Endodermal cell (in vitro differentiated cells): ENCODE results near the gene PSEN1. TPM values are rescaled to one million over a fixed set of nuclear protein-coding genes. Genes with fewer than 3 reads are reported as not detected.

Experiments
- DNase-seq: peaks from one replicate; pipeline ENCODE4 v3.0.0-alpha.2; 2017
- H3K27ac ChIP-seq: 2 replicates; pipeline ENCODE4 v1.5.1; 2013; ENCODE audit warnings: mild to moderate bottlenecking, low read depth, low read length, moderate library complexity
- H3K27me3 ChIP-seq: 2 replicates; pipeline ENCODE4 v1.6.1; 2013; ENCODE audit warnings: mild to moderate bottlenecking, low read length, moderate library complexity; ENCODE audit not compliant: insufficient read depth, control insufficient read depth, poor library complexity, severe bottlenecking
- H3K36me3 ChIP-seq: 2 replicates; pipeline ENCODE4 v1.7.0; 2013; ENCODE audit warnings: mild to moderate bottlenecking, low read length, moderate library complexity; ENCODE audit not compliant: control insufficient read depth, insufficient read depth
- H3K4me1 ChIP-seq: one replicate; pipeline ENCODE4 v1.7.0; 2013; ENCODE audit warnings: low read length; ENCODE audit not compliant: control insufficient read depth, insufficient read depth
- H3K4me3 ChIP-seq: 2 replicates; pipeline ENCODE4 v1.5.1; 2013; ENCODE audit warnings: mild to moderate bottlenecking, low read length, moderate library complexity
- H3K9ac ChIP-seq: 2 replicates; pipeline ENCODE4 v1.6.1; 2013; ENCODE audit warnings: mild to moderate bottlenecking, low read length, moderate library complexity; ENCODE audit not compliant: poor library complexity, severe bottlenecking; ENCODE audit errors: extremely low read depth
- H3K9me3 ChIP-seq: 2 replicates; pipeline ENCODE4 v1.6.1; 2013; ENCODE audit warnings: mild to moderate bottlenecking, low read length, moderate library complexity; ENCODE audit not compliant: control insufficient read depth
- H3K27ac Mint-ChIP-seq: 2 replicates; pipeline ENCODE4 v1.8.0; 2020; ENCODE audit warnings: mixed read lengths
- H3K27me3 Mint-ChIP-seq: 2 replicates; pipeline ENCODE4 v1.8.0; 2021; ENCODE audit warnings: mild to moderate bottlenecking, mixed read lengths; ENCODE audit not compliant: insufficient read depth
- H3K36me3 Mint-ChIP-seq: 2 replicates; pipeline ENCODE4 v1.8.0; 2020; ENCODE audit warnings: low read depth, mixed read lengths
- H3K4me1 Mint-ChIP-seq: 2 replicates; pipeline ENCODE4 v1.8.0; 2020; ENCODE audit warnings: mixed read lengths
- H3K4me3 Mint-ChIP-seq: 2 replicates; pipeline ENCODE4 v1.8.0; 2020; ENCODE audit warnings: mild to moderate bottlenecking, moderate library complexity, mixed read lengths
- H3K9me3 Mint-ChIP-seq: 2 replicates; pipeline ENCODE4 v1.8.0; 2020; ENCODE audit warnings: mild to moderate bottlenecking, mixed read lengths
- WGBS, 2 experiments: methylation state at CpG; one replicate each; pipeline versions ENCODE4 v1.1.5 to v1.1.7; 2013; ENCODE audit warnings: missing lambda C conversion rate in 2 of 2, mixed read lengths in 1 of 2; ENCODE audit not compliant: insufficient coverage in 1 of 2, insufficient read length in 1 of 2; 5-methylcytosine and 5-hydroxymethylcytosine counted together
- total RNA-seq, 2 donors: library from RNA; stranded (reverse); fragmentation: NEBNext Ultra II Directional in 1 of 2; extraction: Animal tissue kit (Norgen Biotek cat#: 25700) in 1 of 2; gene quantifications; 2 replicates in 1 of 2; 3 replicates in 1 of 2; pipeline ENCODE4 v1.2.1, GENCODE V29; 2021
- TF ChIP-seq, protein P1 (sequence below): fragments of 200-600 bp; sonication (generic); conservative IDR thresholded peaks from 2 replicates; pipeline ENCODE4 v1.5.0; 2021; ENCODE audit warnings: antibody characterized with exemption, mild to moderate bottlenecking

Gene PSEN1
- total RNA-seq, 2 donors from 2014 or later, result 45.7 to 49.9 TPM

DNA sequence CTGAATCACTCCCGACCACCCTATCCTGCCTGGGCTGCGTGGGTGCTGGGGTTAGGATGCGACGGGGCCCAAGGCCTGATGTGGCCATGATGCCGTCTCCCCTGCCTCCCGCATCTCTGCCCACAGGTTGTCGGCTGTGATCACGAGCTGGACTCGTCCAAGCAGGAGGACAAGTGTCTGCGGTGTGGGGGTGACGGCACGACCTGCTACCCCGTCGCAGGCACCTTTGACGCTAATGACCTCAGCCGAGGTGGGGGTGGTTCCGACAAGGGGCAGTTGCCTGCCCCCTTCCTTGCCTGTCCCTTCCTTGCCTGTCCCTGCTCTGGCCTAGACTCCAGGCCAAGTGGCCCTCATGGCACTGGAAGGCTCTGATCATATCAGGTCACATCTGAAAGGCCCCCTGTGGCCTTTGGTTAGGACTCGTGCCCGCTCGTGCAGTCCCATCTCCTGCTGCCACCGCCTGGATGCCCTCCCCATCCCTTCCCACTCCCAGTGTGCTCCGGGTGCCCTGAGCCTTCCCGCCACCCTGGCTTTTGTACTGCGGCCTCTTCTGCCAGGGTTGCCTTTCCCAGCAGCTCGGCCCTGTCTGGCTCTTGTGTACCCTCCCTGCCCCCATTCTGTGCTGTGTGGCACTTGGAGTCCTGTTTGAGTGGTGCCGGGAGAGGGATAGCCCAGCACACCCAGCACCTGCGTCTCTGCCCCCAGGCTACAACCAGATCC lies 114.6 kb downstream of the PSEN1 start:
- Mint-ChIP-seq H3K4me3 (no peak overlapping the region), H3K27ac (no peak overlapping the region), H3K9me3 (no peaks in the 10 kb centered on the region), H3K4me1 (no peaks in the 10 kb centered on the region), H3K36me3 (peaks cover 4% of the 10 kb centered on the region), H3K27me3 (peaks cover 10% of the 10 kb centered on the region)
- no peaks in the 10 kb centered on the region for H3K9me3 ChIP-seq
- no peaks in the 10 kb centered on the region for H3K36me3 ChIP-seq
- TF ChIP-seq, protein P1, sequence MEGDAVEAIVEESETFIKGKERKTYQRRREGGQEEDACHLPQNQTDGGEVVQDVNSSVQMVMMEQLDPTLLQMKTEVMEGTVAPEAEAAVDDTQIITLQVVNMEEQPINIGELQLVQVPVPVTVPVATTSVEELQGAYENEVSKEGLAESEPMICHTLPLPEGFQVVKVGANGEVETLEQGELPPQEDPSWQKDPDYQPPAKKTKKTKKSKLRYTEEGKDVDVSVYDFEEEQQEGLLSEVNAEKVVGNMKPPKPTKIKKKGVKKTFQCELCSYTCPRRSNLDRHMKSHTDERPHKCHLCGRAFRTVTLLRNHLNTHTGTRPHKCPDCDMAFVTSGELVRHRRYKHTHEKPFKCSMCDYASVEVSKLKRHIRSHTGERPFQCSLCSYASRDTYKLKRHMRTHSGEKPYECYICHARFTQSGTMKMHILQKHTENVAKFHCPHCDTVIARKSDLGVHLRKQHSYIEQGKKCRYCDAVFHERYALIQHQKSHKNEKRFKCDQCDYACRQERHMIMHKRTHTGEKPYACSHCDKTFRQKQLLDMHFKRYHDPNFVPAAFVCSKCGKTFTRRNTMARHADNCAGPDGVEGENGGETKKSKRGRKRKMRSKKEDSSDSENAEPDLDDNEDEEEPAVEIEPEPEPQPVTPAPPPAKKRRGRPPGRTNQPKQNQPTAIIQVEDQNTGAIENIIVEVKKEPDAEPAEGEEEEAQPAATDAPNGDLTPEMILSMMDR, result no peak
- DNase-seq, result peak; percentile 36
- no peak overlapping the region for H3K9ac ChIP-seq
- no peaks in the 10 kb centered on the region for H3K27me3 ChIP-seq
- no peaks in the 10 kb centered on the region for H3K4me1 ChIP-seq
- H3K27ac ChIP-seq, result no peak overlapping the region
- no peak overlapping the region for H3K4me3 ChIP-seq
- 93 to 94% methylated on average over 17 to 27 of the region's 27 CpGs for WGBS, 2 experiments

DNA sequence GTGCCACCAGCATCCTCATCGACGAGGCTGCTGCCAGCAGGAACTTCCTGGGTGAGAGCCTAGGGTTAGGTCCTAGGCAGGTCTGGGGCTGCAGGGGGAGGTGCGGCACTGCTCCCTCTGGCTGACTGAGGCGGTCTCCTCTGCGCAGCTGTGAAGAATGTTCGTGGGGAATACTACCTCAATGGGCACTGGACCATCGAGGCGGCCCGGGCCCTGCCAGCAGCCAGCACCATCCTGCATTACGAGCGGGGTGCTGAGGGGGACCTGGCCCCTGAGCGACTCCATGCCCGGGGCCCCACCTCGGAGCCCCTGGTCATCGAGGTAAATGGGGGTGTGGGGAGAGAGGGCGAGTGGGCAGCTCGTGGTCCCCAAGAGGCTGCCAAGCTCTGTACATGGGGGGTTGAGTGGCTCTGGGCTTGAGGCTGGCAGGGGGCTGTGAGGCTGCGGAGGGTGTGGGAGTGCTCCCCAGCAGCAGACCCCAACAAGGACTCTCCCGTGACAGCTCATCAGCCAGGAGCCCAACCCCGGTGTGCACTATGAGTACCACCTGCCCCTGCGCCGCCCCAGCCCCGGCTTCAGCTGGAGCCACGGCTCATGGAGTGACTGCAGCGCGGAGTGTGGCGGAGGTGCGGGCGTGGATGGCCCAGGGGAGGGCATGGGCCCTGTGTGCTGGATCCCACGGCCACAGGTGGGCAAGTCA lies 115.4 kb downstream of the PSEN1 start:
- Histone ChIP-seq H3K4me1 (no peaks in the 10 kb centered on the region), H3K27me3 (no peaks in the 10 kb centered on the region), H3K9me3 (no peaks in the 10 kb centered on the region), H3K36me3 (no peaks in the 10 kb centered on the region), H3K4me3 (no peak overlapping the region), H3K9ac (no peak overlapping the region), H3K27ac (no peak overlapping the region)
- WGBS, 2 experiments, result 85 to 92% methylated on average over 4 to 30 of the region's 30 CpGs
- Mint-ChIP-seq H3K27ac (no peak overlapping the region), H3K36me3 (peaks cover 4% of the 10 kb centered on the region), H3K9me3 (no peaks in the 10 kb centered on the region), H3K27me3 (peaks cover 7% of the 10 kb centered on the region), H3K4me3 (no peak overlapping the region), H3K4me1 (no peaks in the 10 kb centered on the region)
- DNase-seq, result no peak
- TF ChIP-seq, protein P1, result no peak

DNA sequence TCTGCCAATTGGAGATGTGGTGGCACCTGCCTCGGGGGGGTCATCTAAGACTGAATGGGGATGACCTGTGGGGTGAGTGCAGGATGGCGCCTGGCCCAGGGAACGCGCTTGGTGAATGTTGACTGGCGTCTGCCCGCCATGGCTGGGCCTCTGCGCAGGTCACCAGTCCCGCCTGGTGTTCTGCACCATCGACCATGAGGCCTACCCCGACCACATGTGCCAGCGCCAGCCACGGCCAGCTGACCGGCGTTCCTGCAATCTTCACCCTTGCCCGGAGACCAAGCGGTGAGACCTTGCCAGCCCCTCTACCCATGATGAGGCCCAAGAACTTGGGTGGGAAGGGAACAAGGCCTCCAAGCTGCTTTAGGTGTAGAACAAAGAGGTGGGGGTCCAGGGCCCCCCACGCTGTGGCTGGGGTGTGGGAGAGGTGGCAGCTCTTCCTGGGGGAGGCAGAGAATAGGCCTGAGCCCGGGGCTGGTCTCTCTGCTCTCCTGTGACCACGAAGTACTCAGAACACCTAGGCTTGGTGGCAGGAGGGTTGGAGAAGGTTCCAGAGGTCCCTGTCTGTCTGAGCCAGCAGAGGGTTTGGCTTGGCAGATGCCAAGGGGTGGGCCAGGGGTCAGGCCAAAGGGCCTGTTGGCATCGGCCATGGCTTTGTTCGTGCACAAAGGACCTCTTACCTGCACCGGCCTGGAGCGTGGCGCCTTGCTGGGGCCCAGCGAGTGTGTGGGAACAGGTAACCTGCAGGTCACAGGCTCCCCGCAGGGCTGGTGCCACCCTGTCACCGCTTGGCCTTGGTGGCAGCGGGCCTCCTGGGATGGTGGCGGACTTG lies 116.4 kb downstream of the PSEN1 start:
- no peaks in the 10 kb centered on the region for H3K9me3 Mint-ChIP-seq
- peaks cover 4% of the 10 kb centered on the region for H3K36me3 Mint-ChIP-seq
- H3K9ac ChIP-seq, result no peak overlapping the region
- H3K4me1 Mint-ChIP-seq, result no peaks in the 10 kb centered on the region
- H3K27ac Mint-ChIP-seq, result no peak overlapping the region
- no peaks in the 10 kb centered on the region for H3K36me3 ChIP-seq
- no peaks in the 10 kb centered on the region for H3K9me3 ChIP-seq
- DNase-seq, result no peak
- no peaks in the 10 kb centered on the region for H3K27me3 Mint-ChIP-seq
- H3K4me3 ChIP-seq, result no peak overlapping the region
- H3K27ac ChIP-seq, result no peak overlapping the region
- H3K4me1 ChIP-seq, result no peaks in the 10 kb centered on the region
- H3K27me3 ChIP-seq, result no peaks in the 10 kb centered on the region
- 88 to 93% methylated on average over 18 to 29 of the region's 29 CpGs for WGBS, 2 experiments
- H3K4me3 Mint-ChIP-seq, result no peak overlapping the region
- TF ChIP-seq, protein P1, result no peak
